Testis (tissue), 2 donors: Measurements from ENCODE around the gene PIAS4.

Experiments
- POLR2A ChIP-seq: fragments of 450-650 bp; IDR thresholded peaks from one replicate; pipeline ENCODE4 v1.6.1; 2017; ENCODE audit warnings: antibody characterized with exemption, mild to moderate bottlenecking, moderate library complexity
- TF ChIP-seq, protein P1 (sequence below), 3 experiments: fragments of 450-650 bp in 2 of 3; fragments of 200-600 bp in 1 of 3; sonication (generic) in 1 of 3; IDR thresholded peaks; one replicate each; pipeline ENCODE4 v1.5.1; 2016 to 2019; ENCODE audit warnings: antibody characterized with exemption in 3 of 3, mild to moderate bottlenecking in 2 of 3, moderate library complexity in 1 of 3

DNA sequence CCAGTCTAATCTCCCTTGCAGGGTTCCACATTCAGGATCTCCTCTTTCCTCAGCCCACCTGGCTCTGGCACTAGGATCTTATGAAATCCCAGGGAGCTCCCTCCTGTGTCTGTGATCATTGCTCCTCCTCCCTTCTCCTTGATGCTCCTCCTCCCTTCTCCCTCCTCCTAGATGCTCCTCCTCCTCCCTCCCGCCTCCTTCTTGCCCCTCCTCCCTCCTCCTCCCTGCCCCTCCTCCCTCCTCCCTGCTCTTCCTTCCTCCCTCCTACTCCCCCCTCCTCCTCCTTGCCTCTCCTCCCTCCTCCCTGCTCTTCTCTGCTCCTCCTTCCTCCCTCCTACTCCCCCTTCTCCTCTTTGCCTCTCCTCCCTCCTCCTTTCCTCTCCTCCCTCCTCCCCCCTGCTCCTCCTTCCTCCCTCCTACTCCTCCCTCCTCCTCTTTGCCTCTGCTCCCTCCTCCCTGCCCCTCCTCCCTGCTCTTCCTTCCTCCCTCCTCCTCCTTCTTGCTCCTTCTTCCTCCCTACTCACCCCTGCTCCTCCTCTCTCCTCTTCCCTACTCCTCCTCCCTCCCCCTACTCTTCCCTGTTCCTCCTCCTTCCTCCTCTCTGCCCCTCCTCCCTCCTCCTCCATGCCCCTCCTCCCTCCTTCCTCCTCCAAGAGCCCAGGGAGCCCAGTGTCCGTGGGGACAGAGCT, 74.0 kb downstream of the PIAS4 start:
- TF ChIP-seq, protein P1, sequence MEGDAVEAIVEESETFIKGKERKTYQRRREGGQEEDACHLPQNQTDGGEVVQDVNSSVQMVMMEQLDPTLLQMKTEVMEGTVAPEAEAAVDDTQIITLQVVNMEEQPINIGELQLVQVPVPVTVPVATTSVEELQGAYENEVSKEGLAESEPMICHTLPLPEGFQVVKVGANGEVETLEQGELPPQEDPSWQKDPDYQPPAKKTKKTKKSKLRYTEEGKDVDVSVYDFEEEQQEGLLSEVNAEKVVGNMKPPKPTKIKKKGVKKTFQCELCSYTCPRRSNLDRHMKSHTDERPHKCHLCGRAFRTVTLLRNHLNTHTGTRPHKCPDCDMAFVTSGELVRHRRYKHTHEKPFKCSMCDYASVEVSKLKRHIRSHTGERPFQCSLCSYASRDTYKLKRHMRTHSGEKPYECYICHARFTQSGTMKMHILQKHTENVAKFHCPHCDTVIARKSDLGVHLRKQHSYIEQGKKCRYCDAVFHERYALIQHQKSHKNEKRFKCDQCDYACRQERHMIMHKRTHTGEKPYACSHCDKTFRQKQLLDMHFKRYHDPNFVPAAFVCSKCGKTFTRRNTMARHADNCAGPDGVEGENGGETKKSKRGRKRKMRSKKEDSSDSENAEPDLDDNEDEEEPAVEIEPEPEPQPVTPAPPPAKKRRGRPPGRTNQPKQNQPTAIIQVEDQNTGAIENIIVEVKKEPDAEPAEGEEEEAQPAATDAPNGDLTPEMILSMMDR (IDR thresholded peaks at IDR 0.05): no peak
- no peak for TF ChIP-seq POLR2A
